HG03521 (cell line): ENCODE data around the gene CD200R1.
"Not testable (repeated sequence)": the region's sequence is repeated elsewhere in the genome, so short reads cannot be mapped to it uniquely, and the experiment has no call there.

Experiments used
- ATAC-seq: cut with Tn5 transposase; IDR thresholded peaks from one replicate; pipeline ENCODE4 v1.9.1; 2021; ENCODE audit warnings: mild to moderate bottlenecking, moderate library complexity; ENCODE audit not compliant: unreplicated experiment

The CD200R1 gene

DNA sequence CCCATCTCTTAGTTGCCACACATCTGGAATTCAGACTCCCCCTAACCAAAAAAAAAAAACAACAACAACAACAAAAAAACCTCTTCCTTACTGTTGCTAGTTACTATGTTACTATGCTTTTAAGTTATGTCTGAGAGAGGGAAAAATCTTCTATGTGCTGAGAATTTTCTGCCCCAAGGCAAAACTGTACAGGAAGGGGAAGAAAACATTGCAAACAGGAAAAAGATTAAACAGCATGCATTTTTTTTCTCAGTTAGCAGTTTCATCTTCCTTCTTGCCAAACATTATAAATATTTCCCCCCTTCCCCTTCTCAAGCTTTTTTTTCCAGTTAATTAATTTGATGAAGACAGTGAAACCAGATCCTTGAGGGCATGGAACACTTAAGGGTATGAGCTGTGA, 1.1 kb upstream of the CD200R1 start:
- ATAC-seq = no peak

DNA sequence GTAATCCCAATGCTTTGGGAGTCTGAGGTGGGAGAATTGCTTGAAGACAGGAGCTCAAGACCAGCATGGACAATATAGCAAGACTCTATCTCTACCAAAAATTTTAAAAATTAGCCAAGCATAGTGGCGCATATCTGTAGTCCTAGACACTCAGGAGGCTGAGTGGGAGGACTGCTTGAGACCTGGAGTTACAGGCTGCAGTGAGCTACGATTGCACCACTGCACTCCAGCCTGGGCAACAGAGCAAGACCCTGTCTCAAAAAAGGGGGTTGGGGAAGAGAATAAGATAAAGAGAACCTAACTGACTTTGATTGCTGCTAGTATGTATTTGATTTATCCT, 755 bp downstream of the CD200R1 start:
- peak; percentile 18 for ATAC-seq

DNA sequence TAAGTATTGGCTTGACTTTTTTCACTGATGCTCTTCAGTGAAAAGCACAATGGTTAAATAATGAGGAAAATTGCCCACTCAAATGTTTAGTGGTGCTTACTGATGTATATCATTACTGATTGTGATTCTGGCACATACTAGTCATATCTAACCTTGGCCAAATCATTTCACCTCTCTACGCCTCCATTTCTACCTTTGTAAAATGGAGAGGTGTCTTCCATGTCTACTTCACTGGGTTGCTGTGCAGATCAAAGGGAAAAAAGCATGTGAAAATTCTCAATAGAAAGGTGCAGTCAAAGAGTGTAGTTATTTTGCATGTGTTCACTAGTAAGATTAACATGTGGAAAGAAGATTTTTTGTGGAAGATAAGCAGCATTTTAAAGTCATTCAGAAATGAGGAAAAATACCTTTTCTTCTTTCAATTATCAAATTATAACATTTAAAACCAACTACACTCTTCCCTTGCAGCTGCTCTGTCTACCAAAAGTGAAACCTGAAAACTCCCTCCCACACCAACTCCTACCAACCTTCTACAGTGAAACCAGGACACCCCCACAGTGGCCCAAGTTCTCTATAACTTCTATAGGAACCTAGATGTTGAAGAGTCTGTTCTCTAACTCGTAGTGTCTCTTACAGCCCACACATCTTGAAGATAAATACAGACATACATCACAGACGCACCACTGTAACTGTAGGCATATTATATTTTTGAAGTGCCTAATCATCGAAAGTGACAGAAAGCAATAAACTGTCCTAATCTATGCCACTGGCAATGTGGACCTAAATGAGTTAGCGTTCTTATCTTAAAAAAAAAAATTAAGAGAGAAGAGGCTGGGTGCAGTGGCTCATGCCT, 1.4 kb downstream of the CD200R1 start:
- peak; percentile 89 for ATAC-seq

DNA sequence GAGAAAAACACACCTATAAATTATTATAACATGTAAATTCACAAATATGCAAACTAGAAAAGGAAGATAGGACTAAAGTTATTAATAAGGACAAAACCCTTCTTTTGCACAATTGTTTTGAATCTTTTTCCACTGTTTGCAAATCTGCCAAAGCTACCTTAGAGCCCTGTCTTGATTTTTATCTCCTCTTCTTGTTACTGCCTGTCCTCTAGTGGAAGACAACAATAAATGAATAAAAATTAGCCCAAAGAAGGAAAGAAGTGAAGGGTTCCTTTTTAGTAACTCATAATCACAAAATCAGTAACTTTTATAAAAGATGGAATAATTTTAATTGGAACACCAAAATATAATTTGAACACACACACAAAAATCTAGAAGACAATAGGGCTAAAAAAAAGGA, 2.7 kb downstream of the CD200R1 start:
- no peak for ATAC-seq

DNA sequence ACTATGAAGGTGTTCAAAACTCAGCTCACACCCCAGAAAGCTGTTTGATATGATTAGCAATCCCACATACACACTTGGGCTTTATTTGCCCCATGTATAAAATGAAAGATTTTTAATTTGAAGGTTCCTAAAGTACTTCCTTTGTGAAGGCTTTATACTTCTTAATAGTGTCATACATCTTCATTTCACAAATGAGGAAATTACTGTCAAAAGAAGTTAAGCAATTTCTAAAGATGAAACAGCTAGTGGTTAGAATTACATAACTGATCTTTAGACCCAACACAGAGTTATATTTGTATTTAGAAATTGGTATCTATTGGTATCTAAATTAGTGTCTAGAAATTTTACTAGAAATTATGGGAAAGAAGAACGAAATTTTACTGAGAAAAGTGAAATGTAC, 7.1 kb downstream of the CD200R1 start:
- ATAC-seq = no peak

DNA sequence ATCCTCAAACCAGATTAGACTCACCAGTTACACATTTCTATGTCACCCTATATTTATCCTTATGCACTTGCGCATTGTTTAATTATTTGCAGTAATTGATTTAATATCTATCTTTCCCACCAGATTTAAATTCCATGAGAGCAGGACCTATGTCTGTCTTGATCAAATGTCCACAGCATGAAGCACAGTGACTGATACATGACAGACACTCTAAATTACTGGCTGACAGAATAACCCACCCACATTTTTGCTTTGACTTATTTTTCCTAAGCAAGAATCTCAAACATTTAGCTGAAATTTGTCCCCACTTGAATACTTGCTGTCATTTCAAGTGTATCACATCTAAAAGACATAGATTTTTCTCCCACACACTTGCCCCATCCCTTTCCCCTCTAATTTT, 7.5 kb downstream of the CD200R1 start:
- no peak for ATAC-seq

DNA sequence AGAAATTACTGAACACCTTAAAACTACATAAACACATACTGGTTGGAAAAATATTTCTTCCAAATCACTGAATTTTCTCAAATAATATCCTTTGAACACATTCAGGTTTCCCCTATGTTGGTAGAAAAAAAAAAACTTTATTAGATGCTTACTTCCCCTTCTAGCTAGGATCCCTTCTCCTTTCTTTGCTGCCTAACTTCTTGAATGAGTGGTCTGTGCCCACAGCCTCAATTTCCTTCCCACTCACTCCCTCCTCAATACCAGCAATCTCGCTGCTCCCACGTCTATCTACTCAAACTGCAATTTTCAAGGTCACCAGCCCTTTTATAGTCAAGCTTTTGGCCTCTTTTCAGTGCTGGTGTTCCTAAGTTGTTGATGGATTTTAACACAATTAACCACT, 8.3 kb downstream of the CD200R1 start:
- ATAC-seq = no peak

DNA sequence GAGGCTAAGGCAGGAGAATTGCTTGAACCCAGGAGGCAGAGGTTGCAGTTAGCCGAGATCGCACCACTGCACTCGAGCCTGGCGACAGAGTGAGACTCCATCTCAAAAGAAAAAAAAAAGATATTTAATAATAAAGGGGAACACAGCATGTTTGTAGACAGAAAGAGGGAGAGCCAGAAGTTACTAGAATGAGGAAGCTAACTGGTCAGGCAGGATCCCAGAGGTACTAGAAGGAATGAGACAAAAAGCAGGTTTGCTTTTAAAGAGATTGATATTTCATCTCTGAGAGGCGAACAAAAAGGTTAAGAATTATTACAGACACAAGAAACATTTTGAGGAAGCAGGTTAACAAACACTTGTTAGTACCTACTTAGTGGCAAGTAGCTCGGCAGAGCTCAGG, 9.2 kb downstream of the CD200R1 start:
- no peak for ATAC-seq

DNA sequence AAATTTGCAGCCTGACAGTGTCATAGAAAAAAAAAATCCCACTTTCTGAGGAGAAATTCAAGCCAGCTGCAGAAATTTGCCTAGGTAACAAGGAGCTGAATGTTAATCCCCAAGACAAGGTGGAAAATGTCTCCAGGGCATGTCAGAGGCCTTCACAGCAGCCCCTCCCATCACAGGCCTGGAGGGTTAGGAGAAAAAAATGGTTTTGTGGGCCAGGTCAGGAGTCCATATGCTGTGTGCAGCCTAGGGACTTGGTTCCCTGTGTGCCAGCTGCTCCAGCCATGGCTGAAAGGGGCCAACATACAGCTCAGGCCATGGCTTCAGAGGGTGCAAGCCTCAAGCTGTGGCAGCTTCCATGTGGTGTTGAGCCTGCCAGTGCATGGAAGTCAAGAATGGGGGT, 11.2 kb downstream of the CD200R1 start:
- ATAC-seq = no peak

DNA sequence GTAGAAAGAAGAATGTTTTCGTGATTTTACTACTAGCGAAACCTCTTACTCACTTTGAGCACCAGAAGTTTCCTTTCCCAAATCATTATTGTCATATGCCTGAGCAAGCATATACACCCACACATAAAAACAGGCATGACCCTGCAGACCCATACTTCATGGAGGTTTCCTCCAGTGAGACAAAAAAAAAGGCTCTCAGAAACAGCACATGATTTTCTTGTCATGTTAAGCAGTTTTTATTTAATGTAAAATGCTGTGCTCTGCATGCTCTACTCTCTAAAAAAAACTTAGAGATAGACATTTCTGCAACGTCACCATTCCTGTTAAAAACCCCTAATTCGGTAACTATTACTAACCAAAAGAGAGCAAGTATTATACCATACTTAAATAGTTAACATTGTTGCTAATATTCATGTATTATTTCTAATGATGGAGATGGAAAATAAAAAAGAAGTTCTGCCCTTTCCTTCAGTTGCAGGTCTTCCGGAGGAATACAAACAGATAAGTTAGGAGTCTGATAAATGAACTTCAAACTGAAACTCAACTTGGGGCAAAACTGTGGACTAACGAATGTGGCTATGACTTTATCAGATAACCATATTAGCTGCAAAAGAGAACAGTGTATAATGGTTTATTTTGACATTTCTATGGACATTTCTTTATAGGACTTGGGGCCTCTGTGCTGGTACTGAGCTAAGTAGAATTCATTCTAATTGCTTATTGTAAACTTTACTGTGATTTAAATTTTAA, 15.9 kb downstream of the CD200R1 start:
- ATAC-seq = no peak

DNA sequence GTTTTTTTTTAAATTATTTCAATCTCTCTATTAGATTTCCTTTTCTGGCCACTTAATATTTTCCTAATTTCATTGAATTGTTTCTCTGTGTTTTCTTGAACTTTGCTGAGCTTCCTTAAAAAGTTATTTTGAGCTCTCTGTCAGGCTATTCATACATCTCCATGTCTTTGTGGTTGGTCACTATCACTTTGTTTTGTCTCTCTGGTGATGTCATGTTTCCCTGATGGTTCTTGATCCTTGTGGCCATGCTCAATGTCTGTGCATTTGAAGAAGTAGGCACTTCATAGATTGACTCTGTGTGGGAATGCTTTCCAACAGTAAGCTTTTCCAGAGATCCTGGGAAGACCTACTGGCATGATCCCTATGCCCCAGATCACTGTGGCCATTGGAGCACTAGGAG, 18.6 kb downstream of the CD200R1 start:
- no peak for ATAC-seq

DNA sequence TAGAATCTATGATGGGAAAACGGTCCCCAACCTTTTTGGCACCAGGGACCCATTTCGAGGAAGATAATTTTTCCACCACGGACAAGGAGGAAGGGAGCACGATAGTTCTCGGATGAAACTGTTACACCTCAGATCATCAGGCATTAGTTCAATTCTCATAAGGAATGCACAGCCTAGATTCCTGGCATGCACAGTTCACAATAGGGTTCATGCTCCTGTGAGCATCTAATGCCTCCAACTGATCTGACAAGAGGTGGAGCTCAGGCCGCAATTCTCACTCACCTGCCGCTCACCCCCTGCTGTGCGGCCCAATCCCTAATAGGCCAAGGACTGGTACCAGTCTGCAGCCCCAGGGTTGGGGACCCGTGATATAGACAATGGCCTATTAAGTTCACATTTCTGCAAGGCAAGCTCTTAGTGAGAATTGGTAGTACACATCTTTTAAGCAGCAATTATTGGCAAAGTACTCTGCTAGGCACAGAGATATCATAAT, 26.5 kb downstream of the CD200R1 start:
- ATAC-seq = no peak

DNA sequence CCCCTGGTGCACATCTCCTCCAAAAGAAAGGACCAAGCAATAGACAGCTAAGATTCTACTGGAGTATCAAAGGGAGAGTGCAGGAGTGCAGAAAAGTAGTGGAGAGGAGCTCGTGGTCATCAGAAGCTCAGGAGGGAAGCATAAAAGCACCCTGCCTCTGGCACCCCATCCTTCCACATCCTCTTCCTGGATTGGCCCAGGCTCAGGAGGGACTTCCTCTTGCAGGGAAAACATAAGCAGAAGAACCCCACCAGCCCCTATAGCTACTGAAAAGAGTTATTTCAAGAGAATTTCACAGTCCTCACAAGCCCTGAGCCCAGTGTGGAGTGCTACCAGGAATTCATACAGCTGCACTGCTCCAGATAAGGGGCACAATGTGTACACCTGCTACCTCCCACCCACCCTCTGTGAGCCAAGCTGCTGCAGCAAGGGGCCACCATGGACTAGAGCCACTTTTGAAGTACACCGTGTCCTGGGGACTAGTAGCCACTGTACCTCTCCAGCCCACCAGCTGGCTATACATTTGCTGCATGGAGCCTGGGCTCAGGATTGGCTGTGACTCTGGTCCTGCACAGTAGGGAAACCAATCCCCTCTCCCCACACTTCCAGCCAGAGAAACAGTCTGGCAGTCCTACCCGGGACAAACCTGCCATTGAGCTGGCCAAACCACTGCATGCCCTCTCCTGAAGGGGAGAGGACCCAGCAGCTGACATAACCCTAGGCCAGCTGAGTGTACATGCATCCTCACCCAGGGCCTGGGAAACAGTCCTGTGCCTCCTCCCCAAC, 43.0 kb downstream of the CD200R1 start:
- ATAC-seq = no peak

DNA sequence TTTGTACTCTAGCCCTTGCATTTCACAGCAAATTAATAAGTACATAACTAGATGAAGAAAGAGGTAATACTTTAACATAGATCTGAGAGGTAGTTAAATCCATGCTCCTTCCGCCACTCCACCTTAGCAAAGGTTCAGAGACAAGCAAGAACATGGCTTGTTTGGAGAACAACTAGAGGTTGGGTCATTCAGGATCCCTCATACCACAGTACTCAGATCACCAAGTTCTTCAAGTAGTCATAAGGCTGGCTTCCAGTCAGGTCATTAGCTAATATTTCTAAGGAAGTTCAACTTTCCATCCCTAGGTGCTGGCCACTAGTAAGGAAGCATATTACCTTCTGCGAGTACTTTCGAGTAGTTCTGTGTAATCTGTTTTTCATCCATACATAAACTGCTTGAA, 44.1 kb downstream of the CD200R1 start:
- ATAC-seq = no peak

DNA sequence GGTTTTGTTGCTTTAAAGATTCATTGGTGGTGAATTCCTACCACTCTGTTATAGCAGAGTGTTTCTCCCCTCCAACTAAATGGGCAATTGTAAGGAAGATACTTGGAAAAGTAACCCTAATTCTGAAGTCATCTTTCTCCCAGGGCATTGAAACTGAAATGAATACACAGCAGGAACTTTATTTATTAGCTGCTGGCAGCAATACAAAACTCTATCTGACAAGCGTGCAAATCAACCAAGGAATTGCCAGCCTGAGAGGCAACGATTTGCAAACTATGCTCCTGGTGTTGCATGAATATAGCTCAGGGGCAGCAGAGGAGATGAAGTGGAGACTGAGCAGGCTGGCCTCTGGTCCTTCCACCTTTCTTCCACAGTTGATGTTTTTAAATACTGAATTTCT, 48.9 kb downstream of the CD200R1 start:
- ATAC-seq = no peak

DNA sequence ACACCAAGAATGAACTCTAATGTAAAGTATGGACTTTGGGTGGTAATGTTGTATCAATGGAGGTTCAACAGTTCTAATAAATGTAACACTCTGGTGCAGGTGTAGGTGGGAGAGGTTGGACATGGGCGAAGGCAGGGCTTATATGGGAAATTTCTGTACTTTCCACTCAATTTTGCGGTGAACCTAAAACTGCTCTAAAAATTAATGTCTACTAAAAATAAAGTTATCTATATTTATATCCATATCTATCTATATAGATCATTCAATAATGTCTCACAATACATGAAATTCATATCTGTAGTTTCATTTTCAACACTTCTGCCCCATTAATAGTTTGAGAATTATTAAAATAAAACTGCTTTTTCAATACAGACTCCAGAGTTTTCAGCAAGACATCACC, 49.3 kb downstream of the CD200R1 start:
- ATAC-seq = no peak

DNA sequence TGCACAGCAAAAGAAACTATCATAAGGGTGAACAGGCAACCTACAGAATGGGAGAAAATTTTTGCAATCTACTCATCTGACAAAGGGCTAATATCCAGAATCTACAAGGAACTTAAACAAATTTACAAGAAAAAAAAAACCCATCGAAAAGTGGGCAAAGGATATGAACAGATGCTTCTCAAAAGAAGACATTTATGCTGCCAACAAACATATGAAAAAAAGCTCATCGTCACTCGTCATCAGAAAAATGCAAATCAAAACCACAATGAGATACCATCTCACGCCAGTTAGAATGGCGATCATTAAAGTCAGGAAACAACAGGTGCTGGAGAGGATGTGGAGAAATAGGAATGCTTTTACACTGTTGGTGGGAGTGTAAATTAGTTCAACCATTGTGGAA, 55.4 kb downstream of the CD200R1 start:
- ATAC-seq = not testable (repeated sequence)

DNA sequence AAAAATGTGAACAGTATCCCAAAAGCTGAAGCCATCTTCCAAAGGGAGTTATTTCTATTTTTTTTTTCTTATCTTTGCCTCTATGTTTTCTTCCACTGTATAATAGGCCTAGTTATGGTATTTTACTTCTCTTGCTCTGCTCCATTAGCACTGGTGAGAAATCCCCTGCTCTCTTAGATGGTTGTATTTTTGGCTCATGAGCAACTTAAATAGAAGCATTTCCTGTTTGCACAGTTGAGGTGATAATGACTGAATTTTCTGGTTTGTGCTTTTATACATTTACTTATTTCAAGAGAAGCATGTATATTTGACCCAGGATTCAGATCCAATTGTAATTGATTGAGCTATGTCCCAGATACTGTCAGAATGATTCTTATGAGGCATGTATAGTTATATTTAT, 66.7 kb downstream of the CD200R1 start:
- ATAC-seq = peak; percentile 86

DNA sequence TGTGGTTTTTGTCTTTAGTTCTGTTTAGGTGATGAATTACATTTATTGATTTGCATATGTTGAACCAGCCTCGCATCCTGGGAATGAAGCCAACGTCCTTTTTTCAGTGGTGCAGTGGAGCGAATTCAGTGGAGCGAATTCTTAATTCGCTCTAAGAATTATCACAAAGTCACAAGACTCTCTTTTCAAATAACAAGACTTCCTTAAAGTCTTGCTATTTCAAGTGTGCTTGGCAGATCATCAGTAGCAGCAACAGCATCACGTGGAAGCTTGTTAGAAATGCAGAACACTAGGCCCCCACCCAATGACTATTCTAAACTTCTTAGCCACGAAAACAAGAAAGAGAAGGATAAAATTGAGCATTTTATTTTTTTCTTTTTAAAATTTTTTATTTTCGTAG, 70.1 kb downstream of the CD200R1 start:
- no peak for ATAC-seq

DNA sequence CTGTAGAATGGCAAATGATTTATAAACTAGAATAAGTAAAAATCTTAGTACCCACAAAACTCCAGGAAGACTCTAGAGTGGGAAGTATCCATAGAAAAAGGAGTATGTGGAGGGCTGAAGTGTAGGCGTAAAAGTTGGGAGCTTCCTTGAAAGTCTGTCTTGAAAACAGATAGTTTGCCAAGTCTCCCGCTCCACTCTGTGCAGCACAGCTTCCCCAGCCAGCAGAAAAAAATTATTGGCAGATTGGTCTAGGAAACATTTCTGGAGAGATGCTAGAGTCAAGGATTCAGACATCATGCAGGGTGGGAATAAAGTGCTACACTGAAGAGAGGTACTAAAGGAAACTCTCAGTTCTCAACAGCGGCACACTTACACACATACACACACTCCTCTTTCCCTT, 74.8 kb downstream of the CD200R1 start:
- ATAC-seq = no peak

DNA sequence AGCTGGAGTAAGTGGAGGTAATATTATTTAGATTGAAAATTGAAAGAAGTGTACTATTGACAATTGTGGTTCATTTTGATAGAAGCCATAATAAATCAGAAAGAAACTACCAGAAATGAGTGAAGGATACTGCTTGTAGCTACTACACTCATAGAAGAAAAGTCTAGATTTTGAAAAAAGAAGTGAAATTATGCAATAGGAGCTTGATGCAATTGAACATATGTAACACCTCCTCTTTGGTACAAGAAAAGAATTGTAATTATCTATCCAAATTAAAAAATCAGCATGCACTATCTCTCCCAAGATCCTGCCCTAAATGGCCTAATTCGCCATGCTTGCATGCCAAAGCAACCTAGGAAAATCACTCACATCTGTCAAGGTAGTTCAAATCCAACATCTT, 77.1 kb downstream of the CD200R1 start:
- ATAC-seq = no peak

DNA sequence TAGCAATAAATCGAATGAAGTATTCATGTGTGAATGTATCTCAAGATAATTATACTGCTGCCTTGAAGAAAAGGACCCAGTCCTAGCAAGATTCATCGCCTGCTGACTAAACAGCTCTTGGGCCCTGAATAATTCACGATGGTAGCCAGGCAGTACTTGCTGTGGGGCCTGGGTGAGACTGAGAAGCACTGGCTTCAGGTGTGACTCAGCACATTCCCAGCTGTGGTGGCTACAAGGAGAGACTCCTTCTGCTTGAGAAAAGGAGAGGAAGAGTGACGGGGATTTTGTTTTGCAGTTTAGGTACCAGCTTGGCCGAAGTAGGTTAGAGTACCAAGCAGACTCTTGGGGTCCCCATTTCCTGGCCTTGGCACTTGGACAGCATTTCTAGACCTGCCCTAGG, 80.6 kb downstream of the CD200R1 start:
- no peak for ATAC-seq
